Endometrial microvascular endothelial cells (primary cell): ENCODE data around the gene AP2M1. TPM values are rescaled to one million over a fixed set of nuclear protein-coding genes. Genes with fewer than 3 reads are reported as not detected.
"Not testable (repeated sequence)": the region's sequence is repeated elsewhere in the genome, so short reads cannot be mapped to it uniquely, and the experiment has no call there.

Experiments used
- in situ Hi-C: cut with HindIII; loops from 2 replicates; pipeline ENCODE4 v1.10.0; 2017; ENCODE audit warnings: low sequenced_read_pairs, low pct_unique_long_range_greater_than_20kb; ENCODE audit errors: inconsistent ontology term
- total RNA-seq: library from RNA; depleted of rRNA; stranded (reverse); fragments of >200 nt; gene quantifications from one replicate; pipeline ENCODE4 v1.2.3, GENCODE V29; 2015; ENCODE audit errors: inconsistent ontology term

Gene AP2M1
- 418 TPM for total RNA-seq

DNA sequence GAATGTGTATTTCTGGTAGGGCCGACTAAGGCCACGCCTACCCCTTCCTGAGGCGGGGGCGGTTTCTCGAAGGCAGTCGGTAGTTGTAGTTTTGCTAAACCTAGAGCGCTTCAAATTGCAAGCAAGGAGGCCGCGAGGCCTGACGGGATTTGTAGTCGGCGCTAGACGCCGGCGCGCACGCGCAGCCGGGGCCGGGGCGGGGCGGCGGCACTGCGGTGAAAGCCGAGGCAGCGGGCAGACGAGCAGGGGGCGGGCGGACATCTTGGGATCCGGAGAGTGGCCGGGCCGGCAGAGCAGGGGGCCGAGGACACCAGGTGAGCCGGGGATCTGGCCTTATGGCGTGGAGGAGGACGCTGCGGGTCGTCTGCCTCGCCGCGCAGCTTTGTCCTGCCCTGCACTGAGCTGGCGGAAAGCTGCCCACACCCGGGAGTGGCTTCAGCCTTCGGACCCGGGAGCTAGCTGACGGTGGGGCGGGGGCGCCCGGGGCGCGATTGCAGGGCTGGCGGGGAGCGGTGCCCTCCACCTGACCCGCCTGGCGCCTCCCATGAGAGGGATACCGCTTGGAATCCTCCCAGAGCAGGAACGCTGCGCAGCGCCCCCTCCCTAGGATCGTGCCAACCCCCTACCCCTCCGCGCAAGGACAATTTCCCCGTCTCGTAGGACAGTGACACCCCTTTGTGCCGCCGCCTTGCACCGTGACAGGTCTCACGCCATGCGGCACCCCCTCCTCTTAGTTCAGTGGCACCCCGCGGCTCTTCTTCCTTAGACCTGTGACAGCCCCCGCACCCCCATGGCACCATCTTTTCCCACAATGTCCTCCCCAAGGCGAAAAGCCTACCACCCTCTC is at the start of gene AP2M1:
Gene AP2M1 (plus strand): TSS at position 210 of the 847 bp plus-strand sequence. CDS start 2,139 bp downstream, outside the sequence.
- in situ Hi-C loops = no loop called here

DNA sequence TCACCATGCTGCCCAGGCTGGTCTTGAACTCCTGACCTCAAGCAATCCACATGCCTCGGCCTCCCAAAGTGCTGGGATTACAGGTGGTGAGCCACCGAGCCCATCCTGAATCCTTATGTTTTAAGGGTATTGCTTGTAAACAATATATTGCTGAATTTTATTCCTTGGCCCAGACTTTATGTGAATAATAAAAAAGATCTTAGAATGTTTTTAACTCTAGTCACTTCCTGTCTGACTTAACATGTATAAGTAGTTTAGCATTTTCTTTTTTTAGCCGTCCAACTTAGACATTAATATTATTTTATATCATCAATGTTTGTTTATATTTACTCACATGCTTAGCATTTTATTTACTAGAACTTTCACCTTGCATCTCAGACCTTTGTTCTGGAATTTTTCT is 48.6 kb upstream of the AP2M1 start:
- in situ Hi-C loops = no loop called here

DNA sequence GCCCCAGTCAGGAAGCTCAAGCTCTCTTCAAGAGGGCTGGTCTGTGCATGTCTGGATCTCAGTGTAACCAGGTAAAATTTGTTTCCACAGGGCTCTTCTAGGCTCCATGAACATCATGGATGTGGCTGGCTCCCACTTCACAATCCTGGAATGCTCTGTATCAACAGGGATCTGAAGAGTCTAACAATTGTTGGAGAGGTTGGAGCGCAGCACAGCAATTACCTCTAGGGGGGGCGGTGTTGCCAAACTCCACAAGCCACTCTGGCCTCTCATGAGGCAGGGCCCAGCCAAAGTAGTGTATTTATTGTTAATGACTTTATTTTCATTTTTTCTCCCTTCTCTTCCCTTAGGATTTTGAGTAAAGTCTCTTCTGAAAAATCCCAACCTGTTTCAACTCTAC is 45.6 kb upstream of the AP2M1 start:
- in situ Hi-C loops = no loop called here

DNA sequence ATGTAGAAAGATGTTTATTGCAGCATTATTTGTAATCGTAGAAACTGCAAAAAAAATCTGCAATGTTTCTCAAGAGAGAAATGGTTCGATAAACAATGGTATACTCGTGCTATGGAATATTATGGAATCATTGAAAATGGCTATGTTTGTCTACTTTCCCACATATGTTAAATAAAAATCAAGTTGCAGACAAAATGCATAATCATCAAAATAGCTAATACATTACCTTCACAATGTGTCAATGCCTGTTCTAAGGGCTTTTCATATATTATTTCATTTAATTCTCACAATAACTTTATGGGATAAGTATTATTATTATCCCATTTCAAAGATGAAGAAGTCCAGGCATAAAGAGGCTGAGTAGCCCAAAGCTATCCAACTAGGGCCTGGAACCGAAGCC is 41.7 kb upstream of the AP2M1 start:
- in situ Hi-C loops = no loop called here

DNA sequence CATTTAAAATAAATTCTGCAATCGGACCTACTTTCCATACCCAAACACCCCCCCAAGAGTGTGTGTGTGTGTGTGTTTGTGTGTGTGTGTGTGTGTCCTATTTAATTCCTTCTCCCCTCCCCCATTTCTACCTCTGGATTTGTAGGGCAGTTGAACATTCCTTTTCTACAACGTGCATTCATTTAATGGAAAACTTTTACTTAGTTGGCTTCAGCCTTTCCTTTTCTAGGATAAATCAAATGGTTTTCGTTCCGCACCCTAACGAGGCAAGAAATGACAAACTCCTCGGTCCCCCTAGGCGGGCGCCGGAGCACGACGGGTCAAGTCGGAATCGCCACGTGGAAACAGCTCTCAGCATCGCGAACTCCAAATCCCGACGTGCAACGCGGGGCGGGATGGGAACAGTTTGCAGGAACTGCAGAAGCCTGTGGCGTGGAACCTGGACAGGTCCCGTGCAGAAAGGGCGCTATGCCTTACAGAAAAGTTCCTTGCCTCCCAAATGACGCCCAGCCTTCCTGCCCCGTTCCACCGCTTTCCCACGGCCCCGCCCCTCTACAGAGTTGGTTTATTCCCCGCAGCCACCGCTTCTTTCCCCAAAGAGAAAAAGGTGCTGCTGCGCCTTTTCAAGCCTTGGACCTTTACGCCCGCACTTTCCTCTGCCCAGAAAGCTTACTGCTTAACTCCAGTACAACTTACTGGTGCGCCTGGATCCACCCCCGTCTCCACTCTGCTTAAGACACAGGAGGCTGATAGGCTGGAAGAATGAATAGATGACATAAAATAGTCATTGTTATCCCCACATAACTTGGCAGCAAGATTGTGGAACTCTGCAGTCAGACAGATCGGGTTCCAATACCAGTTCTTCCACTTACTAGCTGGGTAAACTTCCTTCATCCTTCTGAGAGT is 40.6 kb upstream of the AP2M1 start:
- in situ Hi-C loops = no loop called here

DNA sequence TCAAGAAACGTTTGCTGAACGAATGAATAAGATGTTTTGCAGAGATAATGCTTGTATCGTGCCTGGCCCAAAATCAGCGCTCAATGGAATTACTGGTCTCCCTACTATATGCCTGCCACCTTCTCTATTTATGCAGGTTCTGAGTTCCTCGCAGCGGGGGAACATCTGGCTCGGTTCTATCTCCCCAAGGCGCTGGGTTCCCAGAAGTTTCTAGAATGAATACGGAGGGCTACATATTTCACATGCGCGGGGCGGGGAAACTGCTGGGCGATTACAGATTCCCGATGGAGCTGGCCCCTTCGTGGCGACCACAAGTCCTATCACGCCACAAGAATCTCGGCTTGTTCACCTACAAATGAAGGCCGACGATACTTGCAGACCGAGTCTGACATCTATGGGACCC is 39.9 kb upstream of the AP2M1 start:
- in situ Hi-C loops = no loop called here

GRCh38 chr3:184135149-184135910 is 39.3 kb upstream of the AP2M1 start, which contains the start of gene EIF2B5:
Gene EIF2B5, plus strand, starts transcription at chr3:184135358. Its CDS starts 28 bp downstream, at chr3:184135386.
- in situ Hi-C loops = no loop called here

DNA sequence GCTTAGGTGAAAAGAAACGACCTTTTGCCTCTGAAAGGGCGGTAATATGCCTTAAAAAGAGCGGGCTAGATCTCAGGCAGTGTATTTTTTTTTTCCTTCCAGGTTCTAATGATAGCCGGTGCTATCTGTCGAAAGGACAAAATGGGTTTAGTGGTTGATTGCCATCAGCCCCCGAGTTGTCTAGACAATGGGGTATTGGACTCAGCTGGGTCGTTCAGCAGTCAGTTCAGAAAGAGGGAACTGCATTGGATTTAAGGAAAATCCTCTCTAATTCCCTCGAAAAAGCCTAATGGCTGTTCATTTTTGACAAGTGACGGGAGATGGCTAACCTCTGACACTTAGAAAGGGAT is 38.8 kb upstream of the AP2M1 start:
- in situ Hi-C loops = no loop called here

- in situ Hi-C loops = no loop called here
Observed at GRCh38 chr3:184140436-184140835, 34.2 kb upstream of the AP2M1 start.

DNA sequence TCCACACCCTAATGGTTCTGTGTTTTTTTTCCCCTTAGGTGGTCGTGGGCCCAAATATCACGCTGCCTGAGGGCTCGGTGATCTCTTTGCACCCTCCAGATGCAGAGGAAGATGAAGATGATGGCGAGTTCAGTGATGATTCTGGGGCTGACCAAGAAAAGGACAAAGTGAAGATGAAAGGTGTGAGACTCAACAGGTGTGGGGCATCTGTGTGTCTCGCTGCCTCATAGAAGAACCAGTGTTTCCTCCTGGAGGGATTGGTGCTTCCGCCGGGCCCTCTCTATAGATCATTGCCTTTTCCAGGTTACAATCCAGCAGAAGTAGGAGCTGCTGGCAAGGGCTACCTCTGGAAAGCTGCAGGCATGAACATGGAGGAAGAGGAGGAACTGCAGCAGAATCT is 32.5 kb upstream of the AP2M1 start:
- in situ Hi-C loops = no loop called here

- in situ Hi-C loops = no loop called here
Observed at GRCh38 chr3:184143327-184143726, 31.3 kb upstream of the AP2M1 start.

- in situ Hi-C loops = no loop called here
Observed at GRCh38 chr3:184144505-184144904, 30.1 kb upstream of the AP2M1 start.

- in situ Hi-C loops = no loop called here
Observed at GRCh38 chr3:184145111-184145524, 29.5 kb upstream of the AP2M1 start.

DNA sequence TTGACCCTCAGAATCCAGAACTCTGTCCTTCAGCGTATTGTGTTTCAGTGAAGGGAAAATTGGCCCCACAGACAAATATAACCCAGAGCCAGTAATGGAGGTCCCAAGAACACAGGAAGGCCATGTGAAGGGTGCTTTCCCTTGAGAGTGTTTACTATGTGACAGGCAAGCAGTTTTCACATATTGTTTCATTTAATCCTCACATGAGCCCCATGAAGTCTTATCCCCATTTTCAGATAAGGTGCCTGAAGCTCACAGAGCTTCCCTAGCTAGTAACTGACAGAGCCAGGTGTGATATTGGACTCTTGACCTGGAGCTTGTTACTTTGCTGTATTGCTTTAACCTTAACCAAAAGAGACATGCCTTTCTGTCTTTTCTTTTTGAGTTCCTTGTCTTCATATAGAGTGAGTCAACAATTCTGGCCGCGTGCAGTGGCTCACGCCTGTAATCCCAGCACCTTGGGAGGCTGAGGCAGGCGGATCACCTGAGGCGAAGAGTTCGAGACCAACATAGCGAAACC is 28.8 kb upstream of the AP2M1 start:
- in situ Hi-C loops = no loop called here

DNA sequence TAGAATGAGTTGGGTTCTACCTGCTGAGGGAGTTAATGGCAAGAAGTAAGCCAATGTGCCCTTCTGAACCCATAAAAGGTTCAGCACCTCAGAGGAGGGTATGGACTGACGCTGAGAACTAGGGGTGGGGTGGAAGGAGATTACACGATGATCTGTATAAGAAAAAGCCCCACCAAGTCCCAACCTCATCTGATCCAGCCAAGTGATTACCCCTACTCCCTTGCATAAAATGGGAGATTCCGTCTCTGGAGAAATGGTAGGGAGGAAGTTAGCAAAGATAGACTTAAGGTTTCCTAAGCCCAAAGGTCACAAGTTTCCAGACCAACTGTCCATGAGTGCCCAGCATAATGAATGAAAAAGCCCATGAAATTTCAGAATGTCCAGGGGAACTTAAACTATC is 26.6 kb upstream of the AP2M1 start:
- in situ Hi-C loops = no loop called here

DNA sequence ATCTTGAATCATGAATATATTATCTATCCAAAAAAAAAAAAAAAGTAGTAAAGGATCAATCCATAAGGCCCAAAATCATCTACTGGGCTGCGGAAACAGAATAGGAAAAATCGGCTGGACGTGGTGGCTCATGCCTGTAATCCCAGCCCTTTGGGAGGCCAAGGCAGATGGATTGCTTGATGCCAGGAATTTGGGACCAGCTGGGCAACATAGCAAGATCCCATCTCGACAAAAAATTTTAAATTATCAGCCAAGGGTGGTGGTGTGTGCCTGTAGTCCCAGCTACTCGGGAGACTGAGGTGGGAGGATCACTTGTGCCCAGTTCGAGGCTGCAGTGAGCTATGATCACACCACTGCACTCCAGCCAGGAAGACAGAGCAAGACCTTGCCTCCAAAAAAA is 25.5 kb upstream of the AP2M1 start:
- in situ Hi-C loops = no loop called here

- in situ Hi-C loops = not testable (repeated sequence)
Observed at GRCh38 chr3:184149770-184150169, 24.9 kb upstream of the AP2M1 start.

DNA sequence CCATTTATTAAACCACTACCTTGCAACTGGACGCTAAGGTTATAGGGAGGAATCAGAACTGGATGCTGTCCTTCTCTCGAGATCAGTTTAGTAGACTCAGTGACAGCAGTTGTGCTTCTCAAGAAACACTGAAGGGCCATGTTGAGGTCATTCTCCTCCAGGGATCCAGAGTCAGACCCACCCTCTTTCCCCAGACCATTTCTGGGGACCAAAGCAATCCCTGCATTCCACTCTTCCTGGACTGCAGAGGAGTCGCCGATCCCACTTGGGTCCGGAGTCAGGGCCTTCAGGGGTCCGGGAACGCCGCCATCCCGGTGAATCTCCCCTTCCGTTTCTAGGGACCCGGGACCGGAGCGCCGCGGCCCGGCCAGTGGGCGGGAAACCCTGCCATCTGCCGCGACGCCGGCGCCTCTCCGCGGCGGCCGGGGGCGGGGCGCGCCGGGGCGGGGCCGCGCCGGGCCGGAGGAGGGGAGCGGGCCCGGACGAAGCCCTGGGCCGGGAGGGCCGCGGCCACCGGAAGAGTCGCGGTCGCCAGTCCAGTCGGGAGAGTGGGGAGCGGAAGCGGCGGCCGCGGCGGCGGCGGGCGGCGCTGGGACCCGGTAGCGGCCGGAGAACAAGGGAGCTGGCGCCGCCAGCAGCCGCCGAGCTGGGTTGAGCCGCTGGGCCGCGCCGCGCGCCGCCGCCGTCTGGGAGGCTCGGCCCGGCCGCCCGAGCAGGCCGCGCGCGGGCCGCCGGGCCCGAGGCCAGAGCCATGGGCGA is 19.6 kb upstream of the AP2M1 start, which contains the start of gene DVL3:
Gene DVL3 (plus strand): TSS at position 493 of the 759 bp plus-strand sequence. CDS start 259 bp downstream, at position 752.
- in situ Hi-C loops = no loop called here
